Peyer's patch (tissue), 4 donors: ENCODE results near the gene TULP3.

Source experiments
- CTCF ChIP-seq, 6 experiments: fragments of 450-650 bp in 4 of 6; fragments of 200-600 bp in 2 of 6; sonication (generic) in 1 of 6; IDR thresholded peaks; one replicate each; pipeline ENCODE4 v1.5.1; 2017 to 2019; ENCODE audit warnings: antibody characterized with exemption in 6 of 6, mild to moderate bottlenecking in 3 of 6, moderate library complexity in 1 of 6
- POLR2A ChIP-seq, 2 donors: fragments of 450-650 bp; IDR thresholded peaks; one replicate each; pipeline ENCODE4 v1.5.1; 2017; ENCODE audit warnings: antibody characterized with exemption in 2 of 2, mild to moderate bottlenecking in 2 of 2, moderate library complexity in 2 of 2

- no peak for TF ChIP-seq CTCF (IDR thresholded peaks at IDR 0.05)
- no peak for TF ChIP-seq POLR2A (IDR thresholded peaks at IDR 0.05)
Measured at GRCh38 chr12:2936301-2936700, 45.6 kb downstream of the TULP3 start.
